Parathyroid adenoma (tissue), 2 donors: ENCODE results near the gene MAP2.
"Not testable (repeated sequence)": the region's sequence is repeated elsewhere in the genome, so short reads cannot be mapped to it uniquely, and the experiment has no call there.

Source experiments
- H2AFZ ChIP-seq: fragments of 300-600 bp; sonication (generic); one replicate; pipeline ENCODE4 v1.7.0; 2017; ENCODE audit warnings: antibody characterized with exemption, mild to moderate bottlenecking
- H3K27ac ChIP-seq: fragments of 300-600 bp; sonication (generic); one replicate; pipeline ENCODE4 v1.7.0; 2017
- H3K27me3 ChIP-seq: fragments of 300-600 bp; sonication (generic); one replicate; pipeline ENCODE4 v1.7.0; 2017; ENCODE audit warnings: low read length; ENCODE audit not compliant: control insufficient read depth, insufficient read depth
- H3K36me3 ChIP-seq: fragments of 300-600 bp; sonication (generic); one replicate; pipeline ENCODE4 v1.7.0; 2017; ENCODE audit warnings: low read length; ENCODE audit not compliant: control insufficient read depth, insufficient read depth
- H3K4me1 ChIP-seq: fragments of 300-600 bp; sonication (generic); one replicate; pipeline ENCODE4 v1.7.0; 2017; ENCODE audit warnings: control low read depth
- H3K4me2 ChIP-seq: fragments of 300-600 bp; sonication (generic); one replicate; pipeline ENCODE4 v1.7.0; 2017; ENCODE audit warnings: low read length
- H3K4me3 ChIP-seq: fragments of 300-600 bp; sonication (generic); one replicate; pipeline ENCODE4 v1.7.0; 2017; ENCODE audit warnings: low read depth, low read length
- H3K79me2 ChIP-seq: fragments of 300-600 bp; sonication (generic); one replicate; pipeline ENCODE4 v1.7.0; 2017; ENCODE audit warnings: control low read depth
- H3K9ac ChIP-seq: fragments of 300-600 bp; sonication (generic); one replicate; pipeline ENCODE4 v1.7.0; 2017; ENCODE audit warnings: mild to moderate bottlenecking
- H3K9me3 ChIP-seq: fragments of 300-600 bp; sonication (generic); one replicate; pipeline ENCODE4 v1.7.0; 2017; ENCODE audit warnings: low read length; ENCODE audit not compliant: control insufficient read depth
- CTCF ChIP-seq: fragments of 300-600 bp; sonication (generic); IDR thresholded peaks from one replicate; pipeline ENCODE4 v1.7.0; 2017; ENCODE audit warnings: antibody characterized with exemption, mild to moderate bottlenecking
- donor health status: primary hyperparathyroidism.

Gene MAP2

GRCh38 chr2:209593930-209594329, 170.1 kb downstream of the MAP2 start:
- H3K79me2 ChIP-seq, result no peaks in the 10 kb centered on the region
- no peak overlapping the region for H3K4me2 ChIP-seq
- no peak overlapping the region for H3K27ac ChIP-seq
- H3K27me3 ChIP-seq, result no peaks in the 10 kb centered on the region
- H2AFZ ChIP-seq, result no peak overlapping the region
- no peaks in the 10 kb centered on the region for H3K4me1 ChIP-seq
- H3K9ac ChIP-seq, result no peak overlapping the region
- H3K9me3 ChIP-seq, result no peaks in the 10 kb centered on the region
- H3K36me3 ChIP-seq, result no peaks in the 10 kb centered on the region
- H3K4me3 ChIP-seq, result no peak overlapping the region
- TF ChIP-seq CTCF, result no peak

GRCh38 chr2:209596262-209596661, 172.4 kb downstream of the MAP2 start:
- no peak overlapping the region for H3K9ac ChIP-seq
- no peaks in the 10 kb centered on the region for H3K79me2 ChIP-seq
- H3K4me1 ChIP-seq, result no peaks in the 10 kb centered on the region
- H3K9me3 ChIP-seq, result no peaks in the 10 kb centered on the region
- TF ChIP-seq CTCF, result no peak
- no peak overlapping the region for H2AFZ ChIP-seq
- no peak overlapping the region for H3K4me3 ChIP-seq
- H3K27ac ChIP-seq, result no peak overlapping the region
- no peaks in the 10 kb centered on the region for H3K36me3 ChIP-seq
- no peaks in the 10 kb centered on the region for H3K27me3 ChIP-seq
- no peak overlapping the region for H3K4me2 ChIP-seq

GRCh38 chr2:209598227-209598626, 174.4 kb downstream of the MAP2 start:
- H3K4me1 ChIP-seq, H3K4me2 ChIP-seq, H3K4me3 ChIP-seq, H3K27me3 ChIP-seq, H2AFZ ChIP-seq, H3K9ac ChIP-seq, H3K27ac ChIP-seq, H3K36me3 ChIP-seq, H3K9me3 ChIP-seq, H3K79me2 ChIP-seq: not testable (repeated sequence)

- no peaks in the 10 kb centered on the region for H3K79me2 ChIP-seq
- H3K4me3 ChIP-seq, result no peak overlapping the region
- H2AFZ ChIP-seq, result no peak overlapping the region
- no peaks in the 10 kb centered on the region for H3K36me3 ChIP-seq
- H3K9ac ChIP-seq, result no peak overlapping the region
- no peaks in the 10 kb centered on the region for H3K27me3 ChIP-seq
- TF ChIP-seq CTCF, result no peak
- no peak overlapping the region for H3K27ac ChIP-seq
- H3K9me3 ChIP-seq, result no peaks in the 10 kb centered on the region
- no peaks in the 10 kb centered on the region for H3K4me1 ChIP-seq
- no peak overlapping the region for H3K4me2 ChIP-seq
Measured at GRCh38 chr2:209600341-209601171, 176.7 kb downstream of the MAP2 start.

- Histone ChIP-seq H3K9me3 (no peaks in the 10 kb centered on the region), H3K4me3 (no peak overlapping the region), H2AFZ (no peak overlapping the region), H3K27me3 (no peaks in the 10 kb centered on the region), H3K4me2 (no peak overlapping the region), H3K27ac (no peak overlapping the region), H3K36me3 (no peaks in the 10 kb centered on the region), H3K4me1 (no peaks in the 10 kb centered on the region), H3K9ac (no peak overlapping the region), H3K79me2 (no peaks in the 10 kb centered on the region)
- TF ChIP-seq CTCF, result no peak
Measured at GRCh38 chr2:209601497-209601896, 177.7 kb downstream of the MAP2 start.
